HUES6 (cell line): ENCODE measurements around the gene DYNLT3.

Source experiments
- H3K27ac ChIP-seq: 2 replicates; pipeline ENCODE4 v1.7.0; 2013; ENCODE audit warnings: low read depth, mild to moderate bottlenecking, low read length, inconsistent platforms
- H3K27me3 ChIP-seq: 2 replicates; pipeline ENCODE4 v1.6.1; 2013; ENCODE audit warnings: low read length; ENCODE audit not compliant: control insufficient read depth, insufficient read depth
- H3K36me3 ChIP-seq: 2 replicates; pipeline ENCODE4 v1.6.1; 2013; ENCODE audit warnings: low read length; ENCODE audit not compliant: control insufficient read depth, insufficient read depth
- H3K4me1 ChIP-seq: 2 replicates; pipeline ENCODE4 v1.6.1; 2013; ENCODE audit warnings: low read length; ENCODE audit not compliant: control insufficient read depth, insufficient read depth
- H3K4me3 ChIP-seq: 2 replicates; pipeline ENCODE4 v1.5.1; 2013; ENCODE audit warnings: low read depth, low read length
- H3K9ac ChIP-seq: one replicate; pipeline ENCODE4 v1.6.1; 2013; ENCODE audit warnings: mild to moderate bottlenecking, low read length
- H3K9me3 ChIP-seq: 2 replicates; pipeline ENCODE4 v1.6.1; 2013; ENCODE audit warnings: low read depth, low read length; ENCODE audit not compliant: control insufficient read depth, insufficient read depth

The DYNLT3 gene

GRCh38 chrX:37844622-37845021 is 2.7 kb downstream of the DYNLT3 start:
- Histone ChIP-seq H3K9ac (no peak overlapping the region), H3K4me1 (no peaks in the 10 kb centered on the region), H3K27ac (no peak overlapping the region), H3K36me3 (no peaks in the 10 kb centered on the region), H3K4me3 (no peak overlapping the region), H3K27me3 (no peaks in the 10 kb centered on the region; the same call in 1 of the 2 replicates), H3K9me3 (no peaks in the 10 kb centered on the region)

DNA sequence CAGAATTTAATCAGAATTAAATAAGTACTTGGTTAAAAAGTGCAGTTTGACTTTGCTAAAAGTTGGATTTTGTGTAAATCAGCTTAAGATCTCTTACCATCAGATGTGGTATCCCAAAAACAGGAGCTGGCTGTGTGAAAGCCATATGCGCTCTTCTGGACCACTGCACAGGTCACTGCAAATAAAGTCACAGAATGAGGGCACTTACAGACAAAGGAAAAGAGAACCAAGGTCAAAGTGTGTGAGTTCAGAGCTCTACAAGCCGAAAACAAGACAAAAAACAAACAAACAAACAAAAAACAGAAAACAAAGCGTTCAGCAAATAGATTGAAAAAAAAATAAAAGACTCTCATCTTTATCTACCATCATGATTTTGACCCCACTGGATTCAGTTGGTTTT is 6.4 kb downstream of the DYNLT3 start:
- no peaks in the 10 kb centered on the region for H3K36me3 ChIP-seq
- no peaks in the 10 kb centered on the region; the same call in 1 of the 2 replicates for H3K27me3 ChIP-seq
- no peak overlapping the region for H3K4me3 ChIP-seq
- H3K9ac ChIP-seq = no peak overlapping the region
- H3K27ac ChIP-seq = no peak overlapping the region
- no peaks in the 10 kb centered on the region for H3K4me1 ChIP-seq
- H3K9me3 ChIP-seq = no peaks in the 10 kb centered on the region

DNA sequence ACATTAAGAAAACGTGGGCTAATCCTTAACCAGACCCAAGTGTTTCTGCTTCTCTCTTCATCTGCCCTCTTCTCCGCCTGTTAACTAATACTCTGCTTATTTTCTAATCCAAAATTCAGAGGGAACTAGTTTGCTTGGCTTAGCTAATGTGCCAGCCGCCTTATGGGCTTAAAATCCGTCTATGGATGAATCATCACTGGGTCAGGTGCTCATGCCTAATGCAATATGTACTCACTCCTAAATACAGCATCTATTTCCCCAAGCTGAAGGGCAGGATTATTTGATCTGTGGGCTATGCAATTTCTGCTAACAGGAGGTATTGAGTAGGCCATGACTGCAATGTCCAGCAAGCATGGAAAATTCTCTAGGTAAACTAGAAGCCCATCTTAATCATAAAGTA is 12.4 kb downstream of the DYNLT3 start:
- Histone ChIP-seq H3K36me3 (no peaks in the 10 kb centered on the region), H3K4me3 (no peak overlapping the region), H3K9me3 (no peaks in the 10 kb centered on the region), H3K27ac (no peak overlapping the region), H3K4me1 (no peaks in the 10 kb centered on the region), H3K27me3 (no peaks in the 10 kb centered on the region; the same call in 1 of the 2 replicates), H3K9ac (no peak overlapping the region)

DNA sequence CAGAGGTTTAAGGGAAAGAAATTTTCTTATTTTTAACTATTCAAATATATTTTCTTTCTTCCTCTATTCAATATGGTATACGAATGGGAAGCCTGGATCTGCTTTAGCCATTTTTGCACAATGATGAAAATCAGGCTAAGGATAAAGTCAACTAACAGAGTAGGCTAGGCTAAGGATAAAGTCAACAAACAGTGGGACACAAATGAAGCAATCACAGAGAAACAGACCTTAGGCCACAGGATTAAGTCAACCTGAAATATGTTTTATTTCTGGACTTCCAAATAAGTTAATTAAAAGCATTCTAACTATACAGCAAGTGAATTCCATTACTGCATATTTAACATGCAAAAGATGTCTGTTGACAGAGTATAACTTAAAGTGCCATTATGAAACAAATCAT is 17.0 kb downstream of the DYNLT3 start:
- Histone ChIP-seq H3K27ac (no peak overlapping the region), H3K27me3 (no peaks in the 10 kb centered on the region; the same call in 1 of the 2 replicates), H3K36me3 (no peaks in the 10 kb centered on the region), H3K9me3 (no peaks in the 10 kb centered on the region), H3K4me3 (no peak overlapping the region), H3K9ac (no peak overlapping the region), H3K4me1 (no peaks in the 10 kb centered on the region)

DNA sequence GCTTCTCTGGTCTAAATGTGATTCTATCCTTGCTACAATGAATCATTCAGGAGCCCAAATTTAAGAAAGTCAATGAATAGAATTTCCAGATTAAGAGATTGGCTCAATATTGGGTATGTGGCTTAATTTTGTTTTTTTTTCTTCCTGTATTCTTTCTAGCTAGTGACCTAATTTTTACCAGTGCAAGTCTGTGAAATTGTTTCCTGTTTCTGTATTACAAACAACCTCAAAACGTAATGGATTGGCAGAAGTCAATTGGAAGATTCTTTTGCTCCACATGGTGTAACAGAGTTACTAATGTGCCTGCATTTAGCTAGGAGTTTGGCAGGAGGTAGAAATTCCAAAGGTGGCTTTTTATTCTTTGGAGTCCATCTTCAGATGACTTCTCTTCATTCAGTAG is 17.6 kb downstream of the DYNLT3 start:
- H3K4me1 ChIP-seq = peaks cover 4% of the 10 kb centered on the region; the same call in 1 of the 2 replicates
- H3K36me3 ChIP-seq = no peaks in the 10 kb centered on the region
- H3K9ac ChIP-seq = no peak overlapping the region
- no peak overlapping the region for H3K4me3 ChIP-seq
- no peak overlapping the region for H3K27ac ChIP-seq
- H3K27me3 ChIP-seq = no peaks in the 10 kb centered on the region; the same call in 1 of the 2 replicates
- H3K9me3 ChIP-seq = no peaks in the 10 kb centered on the region

DNA sequence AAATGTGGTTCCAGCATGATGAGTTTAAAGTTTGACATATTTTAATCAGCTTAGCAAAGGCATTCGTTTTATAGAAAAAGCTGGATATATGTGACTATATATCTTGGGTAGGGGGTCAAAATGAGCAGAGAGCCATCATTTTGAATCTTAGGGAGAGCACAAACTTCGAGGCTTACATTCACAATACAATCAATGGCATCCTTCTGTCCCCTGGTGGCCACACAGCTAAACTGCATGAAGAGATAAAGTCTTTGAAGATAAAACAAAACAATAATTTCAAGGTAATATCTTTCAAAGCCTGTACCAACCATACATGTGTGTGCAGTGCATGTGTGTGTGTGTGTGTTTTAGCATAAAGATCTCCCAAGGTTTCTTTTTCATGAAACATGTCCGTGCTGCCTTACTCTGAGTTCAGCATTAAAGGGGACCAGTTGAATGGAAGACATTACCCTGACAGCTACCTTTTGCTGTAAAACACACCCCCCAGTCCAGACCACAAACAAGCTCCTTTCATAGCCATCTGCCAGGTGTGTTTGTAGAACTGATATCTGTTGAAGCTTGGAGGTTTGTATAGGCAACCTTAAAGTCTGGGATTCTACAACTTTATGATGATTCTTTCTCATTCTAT is 22.0 kb downstream of the DYNLT3 start:
- Histone ChIP-seq H3K27ac (no peak overlapping the region), H3K9ac (no peak overlapping the region), H3K36me3 (no peaks in the 10 kb centered on the region), H3K4me1 (peaks cover 4% of the 10 kb centered on the region; the same call in 1 of the 2 replicates), H3K27me3 (peaks cover 2% of the 10 kb centered on the region; the same call in 1 of the 2 replicates), H3K9me3 (no peaks in the 10 kb centered on the region), H3K4me3 (no peak overlapping the region)

DNA sequence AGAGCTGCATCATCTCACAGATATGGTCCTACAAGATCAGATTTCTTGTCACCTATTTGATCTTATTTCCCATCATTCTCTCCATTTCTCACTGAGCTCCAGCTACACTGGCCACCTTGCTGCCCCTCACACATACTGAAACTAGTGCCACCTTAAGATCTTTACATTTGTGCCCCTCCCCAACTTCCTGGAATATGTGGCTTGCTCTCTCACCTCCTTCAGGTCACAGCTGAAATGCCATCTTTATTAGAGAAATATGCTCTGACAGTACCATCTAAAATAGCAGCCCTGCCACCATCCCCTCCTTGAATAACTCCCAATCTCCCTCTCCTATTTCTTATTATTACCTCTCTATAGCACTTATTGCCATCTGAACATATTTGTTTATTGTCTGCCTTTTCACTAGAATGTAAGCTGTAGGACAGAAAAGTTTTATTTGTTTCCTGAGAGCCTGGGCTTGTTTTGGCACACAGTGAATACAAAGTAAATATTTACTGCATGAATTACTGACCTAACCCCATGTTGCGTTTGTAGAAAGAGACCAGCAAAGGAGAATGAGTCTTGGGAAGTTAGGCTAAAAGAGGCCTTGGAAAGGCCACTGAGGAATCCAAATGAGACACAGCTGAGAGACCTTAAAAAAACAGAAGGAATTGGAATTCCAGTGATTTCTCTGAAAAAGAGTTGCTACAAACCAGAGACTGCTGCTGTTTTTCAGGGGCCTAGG is 22.7 kb downstream of the DYNLT3 start:
- Histone ChIP-seq H3K27me3 (peaks cover 2% of the 10 kb centered on the region; the same call in 1 of the 2 replicates), H3K36me3 (no peaks in the 10 kb centered on the region), H3K9ac (no peak overlapping the region), H3K4me1 (peaks cover 4% of the 10 kb centered on the region; the same call in 1 of the 2 replicates), H3K9me3 (no peaks in the 10 kb centered on the region), H3K4me3 (no peak overlapping the region), H3K27ac (no peak overlapping the region)

DNA sequence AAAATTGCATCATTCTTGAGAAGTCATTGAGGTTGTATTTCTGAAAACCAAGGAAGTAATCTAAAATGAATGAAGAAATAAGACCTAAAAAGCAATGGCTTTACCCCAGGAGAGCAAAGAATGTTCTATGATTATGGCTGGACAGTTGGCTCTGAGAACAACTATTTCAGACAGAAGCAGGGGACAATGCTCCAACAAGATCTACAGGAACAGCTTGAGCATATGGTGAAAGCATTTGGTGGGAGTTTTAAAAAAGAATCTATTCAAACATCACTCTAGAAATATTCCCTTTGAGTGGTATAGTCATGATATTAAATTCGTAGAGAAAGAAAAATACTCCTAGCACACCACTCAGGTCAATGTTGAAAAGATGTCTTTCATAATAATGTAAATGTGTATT is 26.7 kb downstream of the DYNLT3 start:
- Histone ChIP-seq H3K4me1 (peaks cover 4% of the 10 kb centered on the region; the same call in 1 of the 2 replicates), H3K9me3 (no peaks in the 10 kb centered on the region), H3K9ac (no peak overlapping the region), H3K4me3 (no peak overlapping the region), H3K36me3 (no peaks in the 10 kb centered on the region), H3K27ac (no peak overlapping the region), H3K27me3 (peaks cover 2% of the 10 kb centered on the region; the same call in 1 of the 2 replicates)

- Histone ChIP-seq H3K4me1 (no peaks in the 10 kb centered on the region), H3K36me3 (no peaks in the 10 kb centered on the region), H3K4me3 (no peak overlapping the region), H3K27ac (no peak overlapping the region), H3K9me3 (no peaks in the 10 kb centered on the region), H3K9ac (no peak overlapping the region), H3K27me3 (no peaks in the 10 kb centered on the region; the same call in 1 of the 2 replicates)
Measured at GRCh38 chrX:37818031-37818430, 29.3 kb downstream of the DYNLT3 start.

DNA sequence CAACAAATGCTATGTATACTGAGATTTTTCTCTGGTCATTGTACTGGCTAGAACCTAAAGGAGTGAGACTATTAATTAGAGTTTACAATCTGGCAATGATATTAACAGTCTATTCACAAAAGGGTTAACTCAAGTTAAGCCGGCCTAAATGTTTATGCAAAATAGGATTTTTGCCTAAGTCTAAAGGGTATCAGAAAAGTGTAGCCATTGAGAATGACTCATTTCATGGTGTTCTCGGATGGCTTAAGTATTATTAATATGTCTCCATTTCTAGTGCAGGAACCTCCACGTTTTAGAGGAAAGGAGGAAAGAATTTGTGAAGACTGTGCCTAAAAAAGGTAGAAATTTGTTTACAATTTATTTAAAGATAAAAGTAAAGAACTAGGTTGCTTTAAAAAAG is 29.8 kb downstream of the DYNLT3 start:
- Histone ChIP-seq H3K4me1 (no peaks in the 10 kb centered on the region), H3K9me3 (no peaks in the 10 kb centered on the region), H3K9ac (no peak overlapping the region), H3K27ac (no peak overlapping the region), H3K36me3 (no peaks in the 10 kb centered on the region), H3K4me3 (no peak overlapping the region), H3K27me3 (no peaks in the 10 kb centered on the region; the same call in 1 of the 2 replicates)

GRCh38 chrX:37817176-37817575 is 30.2 kb downstream of the DYNLT3 start:
- H3K27me3 ChIP-seq = no peaks in the 10 kb centered on the region; the same call in 1 of the 2 replicates
- H3K36me3 ChIP-seq = no peaks in the 10 kb centered on the region
- H3K4me3 ChIP-seq = no peak overlapping the region
- H3K27ac ChIP-seq = no peak overlapping the region
- no peaks in the 10 kb centered on the region for H3K9me3 ChIP-seq
- no peaks in the 10 kb centered on the region for H3K4me1 ChIP-seq
- no peak overlapping the region for H3K9ac ChIP-seq
